HepG2 (cell line): ENCODE measurements around the gene PLCB4. TPM values are rescaled to one million over a fixed set of nuclear protein-coding genes. Genes with fewer than 3 reads are reported as not detected.

Source experiments
- ATAC-seq: fragments of 200-7000 bp; cut with Tn5 transposase; 3 replicates; pipeline ENCODE4 v1.9.1; 2020; ENCODE audit warnings: mild to moderate bottlenecking, moderate library complexity
- BruUV-seq: library from RNA; stranded (reverse); fragments of 400-500 nt; replicated peaks from 2 replicates; lab custom pipeline; 2021; lab: Mats Ljungman, UMichigan
- CTCF ChIA-PET: fragments of 300-600 bp; formaldehyde crosslinking; extraction: SDS; loops from one replicate; lab custom pipeline; 2021; ENCODE audit warnings: low total read pairs, inconsistent platforms, low intra/inter-chr PET ratio; lab: Yijun Ruan, JAX
- POLR2A ChIA-PET: fragments of 350-600 bp; sonication (Branson Sonifier 250); formaldehyde crosslinking; loops from one replicate; lab custom pipeline; 2020; ENCODE audit warnings: antibody characterized with exemption, inconsistent platforms; lab: Yijun Ruan, JAX
- DNase-seq: peaks from one replicate; pipeline ENCODE4 v3.0.0-alpha.2; 2015; ENCODE audit warnings: low spot score
- FAIRE-seq: peaks from 3 replicates; lab custom pipeline; 2011; peaks lifted over from hg19 to GRCh38; lab: Jason Lieb, UNC
- H2AFZ ChIP-seq: one replicate; pipeline ENCODE4 v1.6.1; 2011; ENCODE audit warnings: low read length, inconsistent platforms
- H3K27ac ChIP-seq: fragments of 300-600 bp; 3 replicates; pipeline ENCODE4 v1.8.0; 2011; ENCODE audit warnings: mixed run types, mild to moderate bottlenecking, mixed read lengths, low read length, inconsistent platforms; ENCODE audit not compliant: insufficient read depth; ENCODE audit errors: extremely low read length
- H3K27me3 ChIP-seq, 2 experiments: fragments of 200-600 bp in 1 of 2; 2 replicates in 1 of 2; 3 replicates in 1 of 2; pipeline versions ENCODE4 v1.6.0 to v1.8.0; 2011; ENCODE audit warnings: low read length in 2 of 2, mild to moderate bottlenecking in 2 of 2, moderate library complexity in 2 of 2, inconsistent platforms in 1 of 2; ENCODE audit not compliant: insufficient read depth in 2 of 2, control insufficient read depth in 1 of 2
- H3K36me3 ChIP-seq, 2 experiments: fragments of 200-600 bp in 1 of 2; replicated peaks in 1 of 2; 2 replicates in 1 of 2; 3 replicates in 1 of 2; pipeline versions ENCODE4 v1.5.1 to v1.8.0; 2011; ENCODE audit warnings: low read length in 2 of 2, inconsistent platforms in 1 of 2; ENCODE audit not compliant: insufficient read depth in 2 of 2, control insufficient read depth in 1 of 2
- H3K4me1 ChIP-seq: 2 replicates; pipeline ENCODE4 v1.5.1; 2012; ENCODE audit warnings: low read length, inconsistent platforms; ENCODE audit not compliant: insufficient read depth
- H3K4me2 ChIP-seq: 2 replicates; pipeline ENCODE4 v1.6.0; 2011; ENCODE audit warnings: low read depth, low read length, inconsistent platforms
- H3K4me3 ChIP-seq, 3 experiments: fragments of 200-600 bp in 1 of 3; sonication (generic), shearing (Covaris generic) in 1 of 3; replicated peaks in 1 of 3; 2 replicates each; pipeline ENCODE4 v1.5.1; 2011 to 2016; ENCODE audit warnings: low read length in 3 of 3, inconsistent platforms in 2 of 3, low read depth in 2 of 3, mild to moderate bottlenecking in 2 of 3, control low read depth in 1 of 3, mixed read lengths in 1 of 3; ENCODE audit not compliant: insufficient read depth in 1 of 3
- H3K79me2 ChIP-seq: one replicate; pipeline ENCODE4 v1.6.1; 2011; ENCODE audit warnings: low read length, inconsistent platforms; ENCODE audit not compliant: insufficient read depth
- H3K9ac ChIP-seq: 2 replicates; pipeline ENCODE4 v1.6.0; 2011; ENCODE audit warnings: mild to moderate bottlenecking, low read depth, low read length, inconsistent platforms; ENCODE audit not compliant: insufficient read depth
- H3K9me3 ChIP-seq: 2 replicates; pipeline ENCODE4 v1.5.1; 2012; ENCODE audit warnings: mild to moderate bottlenecking, low read length
- H4K20me1 ChIP-seq: 2 replicates; pipeline ENCODE4 v1.6.0; 2011; ENCODE audit warnings: inconsistent platforms, mild to moderate bottlenecking, low read length, moderate library complexity; ENCODE audit not compliant: insufficient read depth
- EEA1 ChIP-seq: sonication (generic); formaldehyde crosslinking; IDR thresholded peaks from 2 replicates; pipeline ENCODE4 v1.5.1; 2020; ENCODE audit warnings: mild to moderate bottlenecking, missing genetic modification reagents, borderline replicate concordance
- FOXA1 ChIP-seq, 2 experiments: fragments of 450-650 bp in 1 of 2; sonication (generic) in 1 of 2; formaldehyde crosslinking in 1 of 2; IDR thresholded peaks; 2 replicates each; pipeline versions ENCODE4 v1.4.0 to v1.6.1; 2016 to 2020; ENCODE audit warnings: missing genetic modification reagents in 1 of 2
- IKZF1 ChIP-seq: fragments of 450-650 bp; IDR thresholded peaks from 2 replicates; pipeline ENCODE4 v1.7.1; 2016
- KDM1A ChIP-seq: IDR thresholded peaks from 2 replicates; pipeline ENCODE4 v1.6.1; 2016; ENCODE audit warnings: missing compliant biosample characterization
- MTF1 ChIP-seq: sonication (generic); formaldehyde crosslinking; IDR thresholded peaks from 2 replicates; pipeline ENCODE4 v1.5.0; 2020; ENCODE audit warnings: missing genetic modification reagents
- PAF1 ChIP-seq: IDR thresholded peaks from 2 replicates; pipeline ENCODE4 v1.6.1; 2016; ENCODE audit warnings: missing genetic modification reagents, missing compliant biosample characterization
- PAWR ChIP-seq: sonication (generic); formaldehyde crosslinking; IDR thresholded peaks from 2 replicates; pipeline ENCODE4 v1.4.0; 2020; ENCODE audit warnings: missing genetic modification reagents, mild to moderate bottlenecking, borderline replicate concordance
- PLRG1 ChIP-seq: fragments of 450-650 bp; conservative IDR thresholded peaks from 2 replicates; pipeline ENCODE4 v1.6.1; 2016
- REST ChIP-seq, 2 experiments: IDR thresholded peaks; 2 replicates each; pipeline ENCODE4 v1.6.1; 2011 to 2012; ENCODE audit warnings: low read length in 2 of 2, borderline replicate concordance in 1 of 2, low read depth in 1 of 2, mild to moderate bottlenecking in 1 of 2, moderate library complexity in 1 of 2
- TBX3 ChIP-seq: fragments of 450-650 bp; IDR thresholded peaks from 2 replicates; pipeline ENCODE4 v1.6.1; 2017; ENCODE audit warnings: antibody characterized with exemption, mild to moderate bottlenecking, inconsistent platforms, borderline replicate concordance
- TEAD2 ChIP-seq: sonication (generic); formaldehyde crosslinking; IDR thresholded peaks from 2 replicates; pipeline ENCODE4 v1.9.0; 2021; ENCODE audit warnings: missing genetic modification reagents
- ZNF296 ChIP-seq: sonication (generic); formaldehyde crosslinking; conservative IDR thresholded peaks from 2 replicates; pipeline ENCODE4 v1.5.0; 2020; ENCODE audit warnings: mild to moderate bottlenecking, missing genetic modification reagents
- ZNF329 ChIP-seq: sonication (generic); formaldehyde crosslinking; IDR thresholded peaks from 2 replicates; pipeline ENCODE4 v1.9.0; 2021; ENCODE audit warnings: low read depth, mild to moderate bottlenecking, missing genetic modification reagents
- ZNF564 ChIP-seq: sonication (generic); formaldehyde crosslinking; IDR thresholded peaks from 2 replicates; pipeline ENCODE4 v1.8.1; 2023; ENCODE audit warnings: mild to moderate bottlenecking, missing genetic modification reagents
- ZNF713 ChIP-seq: sonication (generic); formaldehyde crosslinking; IDR thresholded peaks from 2 replicates; pipeline ENCODE4 v1.4.0; 2020; ENCODE audit warnings: mild to moderate bottlenecking, missing genetic modification reagents
- ZNF782 ChIP-seq: sonication (generic); formaldehyde crosslinking; IDR thresholded peaks from 2 replicates; pipeline ENCODE4 v1.4.0; 2020; ENCODE audit warnings: missing genetic modification reagents, mild to moderate bottlenecking, borderline replicate concordance
- ZSCAN22 ChIP-seq: sonication (generic); formaldehyde crosslinking; IDR thresholded peaks from 2 replicates; pipeline ENCODE4 v1.4.0; 2020; ENCODE audit warnings: mild to moderate bottlenecking, missing genetic modification reagents
- WGBS: methylation state at CpG from one replicate; pipeline ENCODE4 v1.1.6; 2017; ENCODE audit warnings: low lambda C conversion rate; 5-methylcytosine and 5-hydroxymethylcytosine counted together
- in situ Hi-C: cut with HindIII; loops from 2 replicates; pipeline ENCODE4 v1.10.0; 2017; ENCODE audit warnings: low pct_unique_long_range_greater_than_20kb; ENCODE audit not compliant: extremely low pct_ligation_motif_present
- intact Hi-C: fragments of 100-400 bp; cut with micrococcal nuclease; formaldehyde crosslinking; loops from one replicate; pipeline ENCODE4 v1.10.0; 2022; ENCODE audit not compliant: unreplicated experiment
- polyA plus RNA-seq, 8 experiments: library from polyadenylated mRNA; depleted of rRNA in 3 of 8; stranded (reverse) in 7 of 8; unstranded in 1 of 8; fragments of >200 nt; fragmentation: Illumina TruSeq in 4 of 8; extraction: Trizol in 4 of 8; gene quantifications; 2 replicates each; pipeline versions ENCODE4 v1.2.1 to v1.2.3, GENCODE V29; 2011 to 2016; ENCODE audit warnings: low read depth in 4 of 8, missing spikeins in 1 of 8, mixed read lengths in 1 of 8; ENCODE audit not compliant: insufficient read depth in 1 of 8
- total RNA-seq, 5 experiments: library from RNA; depleted of rRNA; stranded (reverse); fragments of >200 nt; fragmentation: Illumina TruSeq; extraction: Trizol; gene quantifications; 2 replicates each; pipeline ENCODE4 v1.2.3, GENCODE V29; 2016; ENCODE audit warnings: low read depth in 1 of 5

PLCB4 gene
- total and polyA plus RNA-seq, 2 of the 13 experiments (the other 11 are each of a cell fraction or from before 2014, with no cell fraction given), result 0.01 TPM; not detected in 1

- TF ChIP-seq ZNF564 (CRISPR knock-in tag) (no peak), ZNF329 (CRISPR knock-in tag) (no peak), KDM1A (CRISPR knock-in tag) (no peak)
Measured at GRCh38 chr20:9287826-9288225, 218.9 kb downstream of the PLCB4 start (continued).

- 34% methylated on average over 2 of the region's 2 CpGs for WGBS
- Histone ChIP-seq H3K9ac (no peak overlapping the region), H3K4me2 (no peak overlapping the region), H3K36me3 (no peaks in the 10 kb centered on the region), H4K20me1 (no peaks in the 10 kb centered on the region), H3K27me3 (no peaks in the 10 kb centered on the region; a peak in 1 of 5 replicates), H2AFZ (no peak overlapping the region), H3K9me3 (no peaks in the 10 kb centered on the region), H3K79me2 (no peaks in the 10 kb centered on the region), H3K27ac (no peak overlapping the region), H3K4me3 (no peak overlapping the region), H3K4me1 (peaks cover 8% of the 10 kb centered on the region)
- BruUV-seq, result no TSS peak
- TF ChIP-seq PAWR (CRISPR knock-in tag), result no peak
- TF ChIP-seq ZNF782, result no peak
- ChIA-PET CTCF (no interaction called here), POLR2A (no interaction called here)
- ATAC-seq (no peak), FAIRE-seq (no peak), DNase-seq (no peak)
- in situ Hi-C loops (no loop called here), intact Hi-C loops (no loop called here)
Measured at GRCh38 chr20:9290331-9290730, 221.4 kb downstream of the PLCB4 start.

- H3K9me3 ChIP-seq, result no peaks in the 10 kb centered on the region
- no peaks in the 10 kb centered on the region for H3K36me3 ChIP-seq
- H3K79me2 ChIP-seq, result no peaks in the 10 kb centered on the region
- in situ Hi-C loops (no loop called here), intact Hi-C loops (no loop called here)
- H3K9ac ChIP-seq, result no peak overlapping the region
- CTCF ChIA-PET, result no interaction called here
- no peak overlapping the region for H2AFZ ChIP-seq
- no peak overlapping the region for H3K27ac ChIP-seq
- H3K4me1 ChIP-seq, result no peaks in the 10 kb centered on the region
- no peak for DNase-seq
- no peaks in the 10 kb centered on the region; a peak in 1 of 5 replicates for H3K27me3 ChIP-seq
- H3K4me3 ChIP-seq, result no peak overlapping the region
- H3K4me2 ChIP-seq, result no peak overlapping the region
- 24% methylated on average over 2 of the region's 2 CpGs for WGBS
- no peak for FAIRE-seq
- no peaks in the 10 kb centered on the region for H4K20me1 ChIP-seq
- POLR2A ChIA-PET, result no interaction called here
- BruUV-seq, result no TSS peak
- no peak for ATAC-seq
- TF ChIP-seq EEA1 (CRISPR knock-in tag) (no peak), TBX3 (no peak), TEAD2 (no peak), REST (IDR thresholded peaks at IDR 0.05; ENCODE audit: borderline replicate concordance in 1 of 2, low read depth in 1 of 2, low read length in 2 of 2) (no peak), FOXA1 (IDR thresholded peaks at IDR 0.05) (0 out of 2 replicates have a peak, but pooled peaks have one; percentile 14), FOXA1 (CRISPR knock-in tag; IDR thresholded peaks at IDR 0.05) (no peak), PLRG1 (peak; percentile 72; the same call in 1 of the 2 replicates), ZSCAN22 (CRISPR knock-in tag) (no peak), ZNF296 (CRISPR knock-in tag) (no peak), ZNF713 (CRISPR knock-in tag) (no peak), IKZF1 (peak; percentile 95), MTF1 (no peak), PAF1 (CRISPR knock-in tag) (no peak)
Measured at GRCh38 chr20:9293145-9293544, 224.3 kb downstream of the PLCB4 start.
